Iris pigment epithelial cell (primary cell): ENCODE measurements around the gene MTFMT.

Experiments
- DNase-seq: peaks from one replicate; pipeline ENCODE4 v3.0.0-alpha.2; 2011; ENCODE audit warnings: low read depth

Gene MTFMT

GRCh38 chr15:65060641-65061397 lies 31.4 kb upstream of the MTFMT start:
- no peak for DNase-seq

GRCh38 chr15:65059931-65060596 lies 30.6 kb upstream of the MTFMT start:
- no peak for DNase-seq

GRCh38 chr15:65059369-65059750 lies 29.9 kb upstream of the MTFMT start:
- DNase-seq = no peak

- DNase-seq = no peak
Measured at GRCh38 chr15:65058394-65059368, 29.2 kb upstream of the MTFMT start.

GRCh38 chr15:65057549-65057940 lies 28.1 kb upstream of the MTFMT start:
- DNase-seq = no peak

- DNase-seq = peak; percentile 49
Measured at GRCh38 chr15:65056868-65057548, 27.6 kb upstream of the MTFMT start.

- DNase-seq = no peak
Measured at GRCh38 chr15:65056106-65056505, 26.7 kb upstream of the MTFMT start.

- DNase-seq = peak; percentile 68
Measured at GRCh38 chr15:65055201-65055870, 25.9 kb upstream of the MTFMT start.

- peak; percentile 61 for DNase-seq
Measured at GRCh38 chr15:65054333-65055200, 25.1 kb upstream of the MTFMT start.

- DNase-seq = no peak
Measured at GRCh38 chr15:65052956-65053355, 23.5 kb upstream of the MTFMT start.

GRCh38 chr15:65051266-65051665 lies 21.8 kb upstream of the MTFMT start:
- DNase-seq = no peak

- peak; percentile 38 for DNase-seq
Measured at GRCh38 chr15:65050270-65050669, 20.8 kb upstream of the MTFMT start.

- peak; percentile 92 for DNase-seq
Measured at GRCh38 chr15:65049418-65049840, 20.0 kb upstream of the MTFMT start.

GRCh38 chr15:65048241-65048640 lies 18.8 kb upstream of the MTFMT start:
- DNase-seq = no peak

- no peak for DNase-seq
Measured at GRCh38 chr15:65044724-65045481, 15.5 kb upstream of the MTFMT start, which contains the start of gene SLC51B. TSS of gene SLC51B (plus strand) at chr15:65045387. CDS start at chr15:65050005, 4,618 bp downstream.

- DNase-seq = peak; percentile 76
Measured at GRCh38 chr15:65044218-65044617, 14.8 kb upstream of the MTFMT start.

GRCh38 chr15:65042776-65043327 lies 13.4 kb upstream of the MTFMT start:
- no peak for DNase-seq

GRCh38 chr15:65041787-65042186 lies 12.3 kb upstream of the MTFMT start:
- DNase-seq = no peak

GRCh38 chr15:65040461-65040860 lies 11.0 kb upstream of the MTFMT start:
- DNase-seq = no peak
